ENCODE results near the gene RELN. TPM values are rescaled to one million over a fixed set of nuclear protein-coding genes. Genes with fewer than 3 reads are reported as not detected.

Gene RELN
- total and polyA plus RNA-seq, 10 donors = 0.03 to 7.6 (median 1.0) TPM

GRCh38 chr7:103967401-103967800 is 22.1 kb downstream of the RELN start:
- H3K27me3 ChIP-seq (replicated peaks in 1 of 7) = peaks cover 0 to 7% (median 0%) of the 10 kb centered on the region in 7 donors
- H3K36me3 ChIP-seq = no peaks in the 10 kb centered on the region
- H3K27ac ChIP-seq = no peak overlapping the region
- no peak overlapping the region for H3K4me3 ChIP-seq
- DNase-seq = no peak
- no peaks in the 10 kb centered on the region for H3K9me3 ChIP-seq
- intact Hi-C loops (cut with DNase I; ENCODE audit: low total_unique reads) = no loop called here
- no peaks in the 10 kb centered on the region for H3K4me1 ChIP-seq
- TF ChIP-seq POLR2AphosphoS5 (IDR thresholded peaks at IDR 0.05) (no peak), POLR2A (IDR thresholded peaks at IDR 0.05) (no peak), CTCF (IDR thresholded peaks at IDR 0.05 in 8 of 11, conservative IDR thresholded peaks at IDR 0.05 in 3 of 11) (no peak)

DNA sequence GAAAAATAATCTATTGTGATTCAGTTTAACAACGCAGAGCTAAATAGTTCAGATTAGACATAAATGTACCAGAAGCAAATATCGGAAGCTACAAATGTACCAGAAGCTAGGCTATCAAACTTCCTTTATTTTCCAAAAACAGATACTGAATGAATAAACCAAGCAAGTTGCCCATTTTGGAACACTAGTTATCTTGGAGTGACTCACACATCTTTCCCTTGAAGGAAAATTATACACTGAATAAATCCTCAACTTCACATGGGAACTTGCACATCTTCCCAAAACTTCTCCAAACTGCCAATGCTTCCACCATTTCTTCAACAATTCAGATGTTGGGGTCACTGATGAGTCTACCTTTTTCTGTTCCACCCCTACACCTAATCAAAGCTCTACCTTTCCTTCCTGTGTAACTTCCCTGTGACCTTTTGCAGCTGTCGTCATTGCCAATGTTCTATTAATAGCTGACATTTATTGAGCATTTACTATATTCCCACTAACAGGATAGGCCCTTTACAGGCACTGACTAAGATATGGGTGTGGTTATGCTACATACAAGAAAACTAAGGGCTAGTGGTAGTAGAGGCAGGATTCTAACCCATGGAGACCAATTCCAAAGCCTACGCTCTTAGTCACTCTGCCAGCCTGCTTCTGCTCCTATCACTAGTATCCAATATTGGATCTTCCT is 22.7 kb downstream of the RELN start:
- no peak for DNase-seq
- TF ChIP-seq POLR2A (IDR thresholded peaks at IDR 0.05) (no peak), CTCF (IDR thresholded peaks at IDR 0.05 in 8 of 11, conservative IDR thresholded peaks at IDR 0.05 in 3 of 11) (no peak), POLR2AphosphoS5 (IDR thresholded peaks at IDR 0.05) (no peak)
- no peaks in the 10 kb centered on the region for H3K4me1 ChIP-seq
- intact Hi-C loops (cut with DNase I; ENCODE audit: low total_unique reads) = no loop called here
- no peaks in the 10 kb centered on the region for H3K9me3 ChIP-seq
- H3K27ac ChIP-seq = no peak overlapping the region
- H3K4me3 ChIP-seq = no peak overlapping the region
- no peaks in the 10 kb centered on the region for H3K36me3 ChIP-seq
- peaks cover 0 to 7% (median 0%) of the 10 kb centered on the region in 7 donors for H3K27me3 ChIP-seq (replicated peaks in 1 of 7)
- WGBS, 5 donors = 83 to 89% (median 85%) methylated on average over 4 of the region's 4 CpGs

- Histone ChIP-seq H3K9me3 (no peaks in the 10 kb centered on the region), H3K27me3 (replicated peaks in 1 of 7) (peaks cover 0 to 14% (median 0%) of the 10 kb centered on the region in 7 donors), H3K27ac (no peak overlapping the region), H3K36me3 (no peaks in the 10 kb centered on the region), H3K4me3 (no peak overlapping the region), H3K4me1 (no peaks in the 10 kb centered on the region)
- intact Hi-C loops (cut with DNase I; ENCODE audit: low total_unique reads) = no loop called here
- TF ChIP-seq CTCF (IDR thresholded peaks at IDR 0.05 in 8 of 11, conservative IDR thresholded peaks at IDR 0.05 in 3 of 11) = no peak
- TF ChIP-seq POLR2A (IDR thresholded peaks at IDR 0.05) = no peak
- TF ChIP-seq POLR2AphosphoS5 (IDR thresholded peaks at IDR 0.05) = no peak
- no peak for DNase-seq
These were observed 25.2 kb downstream of the RELN start for GRCh38 chr7:103964269-103964668.

DNA sequence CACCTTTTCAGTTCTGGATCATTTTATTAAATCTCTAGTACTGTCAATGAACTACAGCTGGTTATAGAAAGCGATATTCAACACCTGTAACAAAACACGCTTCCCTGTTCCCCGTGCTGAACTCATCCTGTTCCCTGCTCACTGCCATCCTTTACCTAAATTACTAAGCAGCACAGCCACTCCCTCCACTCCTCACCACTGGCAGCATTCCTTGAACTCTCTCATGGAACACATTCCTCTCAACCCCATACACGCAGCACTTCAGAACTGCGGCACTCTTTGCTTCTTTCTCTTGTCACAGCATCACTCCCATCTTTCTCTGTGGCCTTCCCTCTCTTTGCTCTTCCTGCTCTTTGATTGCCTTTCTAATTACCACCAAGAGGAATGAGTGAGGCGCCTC is 27.4 kb downstream of the RELN start:
- intact Hi-C loops (cut with DNase I; ENCODE audit: low total_unique reads) = no loop called here
- no peak for DNase-seq
- no peaks in the 10 kb centered on the region for H3K9me3 ChIP-seq
- H3K36me3 ChIP-seq = no peaks in the 10 kb centered on the region
- no peak overlapping the region for H3K4me3 ChIP-seq
- no peak overlapping the region for H3K27ac ChIP-seq
- WGBS, 5 donors = 70 to 78% (median 73%) methylated on average over 6 of the region's 6 CpGs
- H3K27me3 ChIP-seq (replicated peaks in 1 of 7) = peaks cover 0 to 14% (median 0%) of the 10 kb centered on the region in 7 donors
- no peaks in the 10 kb centered on the region for H3K4me1 ChIP-seq
- TF ChIP-seq POLR2A (IDR thresholded peaks at IDR 0.05) (no peak), POLR2AphosphoS5 (IDR thresholded peaks at IDR 0.05) (no peak), CTCF (IDR thresholded peaks at IDR 0.05 in 8 of 11, conservative IDR thresholded peaks at IDR 0.05 in 3 of 11) (no peak)

All from spleen (tissue), 11 donors.